Heart right ventricle (tissue), 16 donors: ENCODE measurements around the gene ULK4. TPM values are rescaled to one million over a fixed set of nuclear protein-coding genes. Genes with fewer than 3 reads are reported as not detected.

Experiments
- ATAC-seq, 8 donors: fragments of 200-7000 bp; cut with Tn5 transposase; one replicate each; pipeline ENCODE4 v1.9.1; 2020; ENCODE audit warnings: mild to moderate bottlenecking in 8 of 8, moderate library complexity in 8 of 8, moderate number of reproducible peaks in 1 of 8
- DNase-seq, 2 donors: peaks; one replicate each; pipeline ENCODE4 v3.0.0-alpha.2; 2020
- H3K27ac ChIP-seq, 10 donors: fragments of 200-600 bp; sonication (generic) in 2 of 10; one replicate each; pipeline versions ENCODE4 v1.5.0 to v1.8.0; 2020 to 2022; ENCODE audit warnings: mild to moderate bottlenecking in 3 of 10
- H3K27me3 ChIP-seq, 7 donors: fragments of 200-600 bp; one replicate each; pipeline ENCODE4 v1.8.0; 2021 to 2022; ENCODE audit warnings: mild to moderate bottlenecking in 2 of 7
- H3K36me3 ChIP-seq, 9 donors: fragments of 200-600 bp; sonication (generic) in 1 of 9; one replicate each; pipeline versions ENCODE4 v1.5.0 to v1.8.0; 2020 to 2022; ENCODE audit warnings: mild to moderate bottlenecking in 2 of 9
- H3K4me1 ChIP-seq, 9 donors: fragments of 200-600 bp; sonication (generic) in 1 of 9; one replicate each; pipeline versions ENCODE4 v1.5.0 to v1.8.0; 2020 to 2022; ENCODE audit warnings: mild to moderate bottlenecking in 4 of 9
- H3K4me3 ChIP-seq, 10 donors: fragments of 200-600 bp; sonication (generic) in 2 of 10; one replicate each; pipeline versions ENCODE4 v1.5.0 to v1.8.0; 2020 to 2022; ENCODE audit warnings: mild to moderate bottlenecking in 7 of 10, moderate library complexity in 2 of 10
- H3K9me3 ChIP-seq, 11 donors: fragments of 200-600 bp in 10 of 11; sonication (generic) in 2 of 11; one replicate each; pipeline versions ENCODE4 v1.5.0 to v1.8.0; 2013 to 2022; ENCODE audit warnings: mild to moderate bottlenecking in 2 of 11, control low read depth in 1 of 11, moderate library complexity in 1 of 11
- CTCF ChIP-seq, 9 donors: fragments of 200-600 bp; sonication (generic) in 2 of 9; IDR thresholded peaks; one replicate each; pipeline versions ENCODE4 v1.5.0 to v1.8.0; 2021 to 2022; ENCODE audit warnings: antibody characterized with exemption in 9 of 9, mild to moderate bottlenecking in 5 of 9, moderate library complexity in 1 of 9
- WGBS, 2 donors: extraction: QIAGEN DNeasy Blood & Tissue Kit; methylation state at CpG; one replicate each; pipeline ENCODE4 v1.1.7; 2013; ENCODE audit warnings: inconsistent platforms in 1 of 2; 5-methylcytosine and 5-hydroxymethylcytosine counted together
- intact Hi-C, 10 donors: fragments of 100-400 bp; cut with DNase I; formaldehyde crosslinking; loops; one replicate each; pipeline versions ENCODE4 v1.11.1 to v1.14.2; 2022
- polyA plus RNA-seq, 2 donors: library from polyadenylated mRNA; stranded (reverse); fragments of 200-250 nt; gene quantifications; one replicate each; pipeline ENCODE4 v1.2.3, GENCODE V29; 2013
- total RNA-seq, 10 donors: library from RNA; stranded (reverse); fragmentation: NEBNext Ultra II Directional in 3 of 10; extraction: Animal tissue kit (Norgen Biotek cat#: 25700) in 3 of 10; gene quantifications; one replicate each; pipeline versions ENCODE4 v1.2.1 to v1.2.4, GENCODE V29; 2021 to 2023
- donor health status: Arrhythmogenic right ventricular cardiomyopathy.
- donor health status: ischemic (EF 13 %, LVEDD 7.1; RV severe dilation, severe dysfunction).
- donor health status: healthy with polysubstance abuse.
- donor health status: DM: no; HTN: yes; CAD: no.
- donor health status: DM: no; HTN: no; CAD: no.
- donor health status: ischemic (EF 25% LVEDD 6.9; RV normal size, moderate dysfunction).
- donor health status: ischemic (EF 25% LVEDD 5.7; RV mildly dilated, moderate dysfunction).
- donor health status: healthy.
- donor health status: DM: yes; HTN: yes; CAD: no.
- donor health status: Ischemic cardiomyopathy.
- donor health status: ischemic (EF 35%, LVEDD 5.7; RV mildly dilated, moderate dysfunction).
- donor health status: nonischemic (EF 11% LVEDD 7.7; RV severe dilation, severe dysfunction).
- donor health status: DM: yes; HTN: yes; CAD: no.
- donor health status: PGD.
- donor health status: ischemic (EF 29% LVEDD 5.4; RV normal size, mild dysfunction).
- donor health status: nonischemic (EF 23%, LVEDD 6.1; RV moderate dilation, normal function).

The ULK4 gene
- total and polyA plus RNA-seq, 12 donors, result 1.4 to 11.4 (median 2.6) TPM

- intact Hi-C loops, result no loop called here
These were observed 309.0 kb downstream of the ULK4 start for GRCh38 chr3:41652931-41653330.

GRCh38 chr3:41652506-41652905 is 309.4 kb downstream of the ULK4 start:
- ATAC-seq, result no peak
- no peak for TF ChIP-seq CTCF (IDR thresholded peaks at IDR 0.05)
- WGBS, 2 donors, result 68 to 87% methylated on average over 4 of the region's 4 CpGs
- H3K36me3 ChIP-seq, result no peaks in the 10 kb centered on the region
- H3K27ac ChIP-seq, result no peak overlapping the region
- H3K9me3 ChIP-seq, result peaks cover 0 to 8% (median 0%) of the 10 kb centered on the region in 11 donors
- no peak overlapping the region for H3K4me3 ChIP-seq
- no peaks in the 10 kb centered on the region for H3K4me1 ChIP-seq
- no peaks in the 10 kb centered on the region for H3K27me3 ChIP-seq
- intact Hi-C loops, result no loop called here
- no peak for DNase-seq

More at GRCh38 chr3:41652931-41653330, 309.0 kb downstream of the ULK4 start:
- H3K4me1 ChIP-seq, result no peaks in the 10 kb centered on the region
- H3K27me3 ChIP-seq, result no peaks in the 10 kb centered on the region
- no peaks in the 10 kb centered on the region for H3K36me3 ChIP-seq
- no peak for DNase-seq
- 90 to 94% methylated on average over 3 of the region's 3 CpGs for WGBS, 2 donors
- H3K9me3 ChIP-seq, result peaks cover 0 to 7% (median 0%) of the 10 kb centered on the region in 11 donors
- ATAC-seq, result no peak
- H3K27ac ChIP-seq, result no peak overlapping the region
- H3K4me3 ChIP-seq, result no peak overlapping the region
- TF ChIP-seq CTCF (IDR thresholded peaks at IDR 0.05), result no peak

- DNase-seq, result no peak
- Histone ChIP-seq H3K36me3 (no peaks in the 10 kb centered on the region), H3K9me3 (peaks cover 0 to 8% (median 0%) of the 10 kb centered on the region in 11 donors), H3K4me3 (no peak overlapping the region), H3K4me1 (no peaks in the 10 kb centered on the region), H3K27ac (no peak overlapping the region), H3K27me3 (no peaks in the 10 kb centered on the region)
- no peak for TF ChIP-seq CTCF (IDR thresholded peaks at IDR 0.05)
- intact Hi-C loops, result no loop called here
- ATAC-seq, result no peak
These were observed 310.2 kb downstream of the ULK4 start for GRCh38 chr3:41651718-41652117.

- Histone ChIP-seq H3K36me3 (no peaks in the 10 kb centered on the region), H3K4me3 (no peak overlapping the region), H3K27me3 (no peaks in the 10 kb centered on the region), H3K9me3 (peaks cover 0 to 8% (median 0%) of the 10 kb centered on the region in 11 donors), H3K27ac (no peak overlapping the region), H3K4me1 (no peaks in the 10 kb centered on the region)
- TF ChIP-seq CTCF (IDR thresholded peaks at IDR 0.05), result no peak
- intact Hi-C loops, result no loop called here
- ATAC-seq (peak in 1 of 8 donors; percentile 20), DNase-seq (peak in 1 of 2 donors; percentile 5)
- WGBS, 2 donors, result 87 to 89% methylated on average over 11 of the region's 11 CpGs
These were observed 311.5 kb downstream of the ULK4 start for GRCh38 chr3:41650406-41650805.
